ENCODE data around the gene SERPINH1.

The SERPINH1 gene

DNA sequence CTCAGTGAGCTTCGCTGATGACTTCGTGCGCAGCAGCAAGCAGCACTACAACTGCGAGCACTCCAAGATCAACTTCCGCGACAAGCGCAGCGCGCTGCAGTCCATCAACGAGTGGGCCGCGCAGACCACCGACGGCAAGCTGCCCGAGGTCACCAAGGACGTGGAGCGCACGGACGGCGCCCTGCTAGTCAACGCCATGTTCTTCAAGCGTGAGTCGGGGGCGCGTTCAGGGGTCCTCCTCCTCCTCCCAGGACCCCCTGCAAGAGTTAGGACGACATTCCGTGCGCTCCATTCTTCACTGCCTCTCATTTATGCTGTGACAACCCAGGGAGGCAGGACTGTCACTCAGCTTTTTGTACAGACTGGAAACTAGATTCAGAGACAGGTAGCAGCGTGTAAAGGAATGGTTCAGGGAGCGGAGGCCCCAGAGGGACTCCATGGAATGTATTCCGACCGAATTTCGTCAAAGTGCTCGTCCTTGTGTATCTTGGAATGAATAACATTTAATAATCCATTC lies 4.8 kb downstream of the SERPINH1 start:
- TF ChIP-seq POLR2A (IDR thresholded peaks at IDR 0.05; ENCODE audit: low read depth, low read length), result no peak
- DNase-seq (ENCODE audit: insufficient read length, low spot score), result no peak
- no peak for FAIRE-seq

DNA sequence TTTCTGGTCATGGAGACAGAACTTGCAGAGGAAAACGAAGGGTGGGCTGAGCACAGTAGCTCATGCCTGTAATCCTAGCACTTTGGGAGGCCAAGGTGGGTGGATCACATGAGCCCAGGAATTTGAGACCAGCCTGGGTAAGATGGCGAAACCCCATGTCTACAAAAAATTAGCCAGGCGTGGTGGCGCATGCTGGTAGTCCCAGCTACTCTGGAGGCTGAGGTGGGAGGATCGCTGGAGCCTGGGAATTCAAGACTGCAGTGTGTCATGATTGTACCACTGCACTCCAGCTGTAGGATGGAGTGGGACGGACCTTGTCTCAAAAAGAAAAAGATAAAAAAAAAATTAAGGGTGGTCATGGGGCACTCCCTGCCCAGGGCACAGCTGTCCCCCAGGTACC lies 5.9 kb downstream of the SERPINH1 start:
- DNase-seq (ENCODE audit: insufficient read length, low spot score) (no peak), FAIRE-seq (no peak)
- TF ChIP-seq POLR2A (IDR thresholded peaks at IDR 0.05; ENCODE audit: low read depth, low read length), result no peak

DNA sequence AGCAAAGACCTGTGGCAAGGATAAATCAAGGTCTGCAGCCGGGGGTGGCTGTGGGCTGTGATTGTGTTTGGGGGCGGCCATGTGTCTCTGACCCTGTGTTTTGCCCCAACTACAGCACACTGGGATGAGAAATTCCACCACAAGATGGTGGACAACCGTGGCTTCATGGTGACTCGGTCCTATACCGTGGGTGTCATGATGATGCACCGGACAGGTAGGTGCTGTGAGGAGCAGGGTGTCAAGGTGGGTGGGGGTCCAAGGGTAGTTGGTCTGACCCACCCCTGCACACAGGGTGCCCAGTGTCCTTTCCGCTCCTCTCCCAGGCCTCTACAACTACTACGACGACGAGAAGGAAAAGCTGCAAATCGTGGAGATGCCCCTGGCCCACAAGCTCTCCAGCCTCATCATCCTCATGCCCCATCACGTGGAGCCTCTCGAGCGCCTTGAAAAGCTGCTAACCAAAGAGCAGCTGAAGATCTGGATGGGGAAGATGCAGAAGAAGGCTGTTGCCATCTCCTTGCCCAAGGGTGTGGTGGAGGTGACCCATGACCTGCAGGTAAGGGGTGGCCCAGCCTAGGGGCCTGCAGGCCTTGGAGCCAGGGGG lies 6.7 kb downstream of the SERPINH1 start:
- DNase-seq (ENCODE audit: insufficient read length, low spot score) (no peak), FAIRE-seq (no peak)
- no peak for TF ChIP-seq POLR2A (IDR thresholded peaks at IDR 0.05; ENCODE audit: low read depth, low read length)

DNA sequence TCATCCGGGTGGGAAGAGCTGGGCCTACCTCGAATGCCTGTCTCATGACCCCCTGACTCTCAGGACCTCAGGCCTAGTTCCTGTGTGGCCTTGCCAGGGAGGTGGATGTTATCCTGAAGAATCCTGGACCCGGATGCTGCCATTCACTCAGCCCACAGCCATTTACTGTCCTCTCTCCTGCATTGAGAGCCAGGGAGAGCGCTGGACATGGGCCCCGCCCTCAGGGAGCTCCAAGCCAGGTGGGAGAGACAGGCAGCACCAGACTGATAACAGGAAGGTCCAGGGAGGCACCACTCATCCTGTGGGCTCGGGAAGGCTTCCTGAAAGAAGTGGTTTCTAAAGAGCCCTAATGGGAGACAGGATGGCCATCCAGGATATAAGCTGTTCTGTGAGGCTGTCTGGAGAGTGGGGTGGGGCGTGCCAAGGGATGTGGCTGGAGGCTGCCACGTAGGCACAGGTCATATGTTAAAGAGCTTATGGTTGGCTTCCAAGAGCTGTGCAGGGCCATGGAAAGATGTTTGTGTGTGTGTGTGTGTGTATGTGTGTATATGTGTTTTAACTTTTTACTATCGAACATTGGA lies 8.6 kb downstream of the SERPINH1 start:
- no peak for DNase-seq (ENCODE audit: insufficient read length, low spot score)
- TF ChIP-seq POLR2A (IDR thresholded peaks at IDR 0.05; ENCODE audit: low read depth, low read length), result no peak
- no peak for FAIRE-seq

DNA sequence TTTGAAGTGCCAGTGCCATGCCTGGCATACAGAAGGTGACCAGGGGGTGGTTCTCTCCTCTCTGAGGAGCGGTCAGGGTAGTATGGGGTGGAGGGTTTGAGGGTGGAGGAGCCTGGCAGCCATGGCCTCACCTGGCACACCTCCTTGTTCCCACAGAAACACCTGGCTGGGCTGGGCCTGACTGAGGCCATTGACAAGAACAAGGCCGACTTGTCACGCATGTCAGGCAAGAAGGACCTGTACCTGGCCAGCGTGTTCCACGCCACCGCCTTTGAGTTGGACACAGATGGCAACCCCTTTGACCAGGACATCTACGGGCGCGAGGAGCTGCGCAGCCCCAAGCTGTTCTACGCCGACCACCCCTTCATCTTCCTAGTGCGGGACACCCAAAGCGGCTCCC lies 9.6 kb downstream of the SERPINH1 start:
- TF ChIP-seq POLR2A (IDR thresholded peaks at IDR 0.05; ENCODE audit: low read depth, low read length), result no peak
- FAIRE-seq (no peak), DNase-seq (ENCODE audit: insufficient read length, low spot score) (no peak)

DNA sequence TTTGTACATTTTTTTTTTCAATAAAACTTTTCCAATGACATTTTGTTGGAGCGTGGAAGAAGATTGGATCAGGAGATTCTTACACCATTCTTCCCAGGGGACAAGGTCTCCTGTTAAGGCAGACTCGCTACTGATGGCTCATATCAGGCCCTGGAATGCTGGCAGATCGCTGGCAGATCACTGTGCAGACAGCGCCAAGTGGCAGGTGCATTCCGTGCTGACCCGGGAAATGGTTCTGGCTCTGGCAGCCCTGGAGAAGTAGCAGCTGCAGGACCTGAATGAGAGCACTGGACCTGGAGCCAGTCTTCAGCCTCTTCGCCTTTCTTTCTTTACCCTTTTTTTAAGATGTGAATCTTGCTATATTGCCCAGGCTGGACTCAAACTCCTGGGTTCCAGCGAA lies 10.7 kb downstream of the SERPINH1 start:
- no peak for TF ChIP-seq POLR2A (IDR thresholded peaks at IDR 0.05; ENCODE audit: low read depth, low read length)
- FAIRE-seq (no peak), DNase-seq (ENCODE audit: insufficient read length, low spot score) (no peak)

DNA sequence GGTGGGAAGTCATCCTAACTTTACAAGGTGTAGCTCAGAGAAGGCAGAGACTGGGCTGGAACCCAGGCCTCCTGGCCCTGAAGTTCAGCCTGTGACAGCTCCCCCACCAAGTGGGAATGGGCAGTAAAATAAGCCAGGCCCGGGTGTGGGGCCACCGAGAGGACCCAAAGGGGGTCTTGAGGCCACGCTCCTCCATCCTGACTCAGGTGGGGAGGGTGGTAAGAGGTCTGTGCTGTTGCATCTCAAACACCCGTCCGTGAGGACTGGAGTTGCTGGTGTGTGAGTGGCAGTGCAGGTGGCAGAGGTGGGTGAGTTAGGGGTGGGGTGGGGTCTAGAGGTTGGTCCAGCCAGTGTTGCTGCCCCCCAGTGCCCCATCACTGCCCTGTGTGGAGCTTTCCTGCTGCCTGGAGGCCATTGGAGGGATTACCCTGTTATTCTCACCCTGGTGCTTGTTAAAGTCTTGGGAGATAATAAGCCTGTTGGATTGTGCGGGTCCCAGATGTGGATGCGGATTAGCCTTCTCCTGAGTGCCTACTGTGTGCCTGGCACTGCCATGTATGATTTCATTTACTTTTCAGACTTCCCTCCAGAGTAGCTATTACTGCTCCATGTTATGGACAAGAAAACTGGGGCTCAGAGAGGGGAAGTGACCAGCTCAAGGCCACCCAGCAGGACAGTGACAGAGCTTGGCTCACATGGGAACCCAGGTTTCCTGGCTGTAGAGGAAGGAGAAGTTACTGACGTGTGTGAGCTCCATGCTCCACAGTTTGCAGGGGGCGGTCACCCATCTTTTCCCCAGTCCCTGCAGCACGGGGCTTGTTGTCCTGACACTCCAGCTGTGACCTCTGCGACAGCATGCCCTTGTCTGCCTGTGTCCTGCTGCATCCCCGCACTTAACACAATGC lies 12.9 kb downstream of the SERPINH1 start:
- no peak for TF ChIP-seq POLR2A (IDR thresholded peaks at IDR 0.05; ENCODE audit: low read depth, low read length)
- FAIRE-seq, result no peak

DNA sequence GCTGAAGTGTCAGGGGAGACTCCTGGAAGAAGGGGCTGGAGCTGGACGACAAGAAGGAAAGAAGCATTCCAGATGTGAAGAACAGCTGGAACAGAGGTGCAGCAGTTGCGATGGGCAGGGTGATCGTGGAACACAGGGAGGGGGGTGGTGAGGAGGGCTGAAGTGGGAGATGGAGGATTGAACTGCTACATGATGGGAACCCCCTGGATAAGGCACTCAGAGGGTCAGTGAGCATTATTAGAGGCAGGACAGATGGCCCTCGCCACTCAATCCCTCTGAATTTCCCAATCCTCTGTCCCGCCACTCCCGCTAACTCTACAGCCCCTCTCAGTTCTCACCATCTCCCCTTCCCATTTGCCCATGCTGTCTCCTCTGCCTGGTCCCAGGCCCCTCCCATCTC lies 14.0 kb downstream of the SERPINH1 start:
- FAIRE-seq, result no peak
- TF ChIP-seq POLR2A (IDR thresholded peaks at IDR 0.05; ENCODE audit: low read depth, low read length), result no peak
- DNase-seq (ENCODE audit: insufficient read length, low spot score), result no peak

More for the DNA sequence above, 12.9 kb downstream of the SERPINH1 start:
- no peak for DNase-seq (ENCODE audit: insufficient read length, low spot score)

DNA sequence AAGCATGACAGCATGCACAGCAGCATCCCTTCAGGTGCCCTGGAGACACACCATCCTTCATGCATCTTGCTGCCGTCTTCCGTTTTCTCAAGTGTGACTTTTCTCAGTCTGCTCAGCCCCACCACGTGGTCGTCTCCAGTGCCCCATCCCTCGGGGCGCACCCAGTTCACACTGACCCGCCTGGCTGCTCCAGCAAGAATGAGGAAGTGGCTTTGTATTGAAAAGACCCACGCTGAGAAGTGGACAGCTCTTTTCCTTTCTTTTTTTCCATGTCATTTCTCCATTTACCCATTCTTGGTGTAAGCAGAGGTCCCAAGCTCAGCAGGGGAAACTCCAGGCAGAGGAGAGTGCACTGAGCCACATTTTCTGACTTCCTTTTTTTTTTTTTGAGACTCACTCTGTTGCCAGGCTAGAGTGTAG lies 14.5 kb downstream of the SERPINH1 start:
- FAIRE-seq, result no peak
- no peak for TF ChIP-seq POLR2A (IDR thresholded peaks at IDR 0.05; ENCODE audit: low read depth, low read length)
- DNase-seq (ENCODE audit: insufficient read length, low spot score), result no peak

DNA sequence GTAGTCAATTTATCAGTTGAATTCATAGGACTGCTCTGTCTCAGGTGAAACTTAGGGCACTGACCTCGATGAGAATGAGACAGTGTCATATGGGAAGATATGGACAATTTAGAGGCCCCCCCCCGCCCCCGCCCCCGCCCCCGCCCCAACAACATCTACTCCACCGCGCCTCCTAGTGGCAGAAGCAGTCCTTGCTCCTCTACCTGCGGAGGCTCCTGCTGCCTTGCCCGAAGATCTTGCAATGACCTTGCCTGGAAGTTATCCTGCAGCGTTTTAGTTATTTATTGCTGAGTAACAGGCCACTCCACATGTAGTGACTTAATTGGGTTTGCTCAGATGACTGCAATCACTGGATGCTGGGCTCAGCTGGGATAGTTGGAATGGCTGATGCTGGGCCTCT lies 15.2 kb downstream of the SERPINH1 start:
- FAIRE-seq (no peak), DNase-seq (ENCODE audit: insufficient read length, low spot score) (peak; percentile 54)
- no peak for TF ChIP-seq POLR2A (IDR thresholded peaks at IDR 0.05; ENCODE audit: low read depth, low read length)

DNA sequence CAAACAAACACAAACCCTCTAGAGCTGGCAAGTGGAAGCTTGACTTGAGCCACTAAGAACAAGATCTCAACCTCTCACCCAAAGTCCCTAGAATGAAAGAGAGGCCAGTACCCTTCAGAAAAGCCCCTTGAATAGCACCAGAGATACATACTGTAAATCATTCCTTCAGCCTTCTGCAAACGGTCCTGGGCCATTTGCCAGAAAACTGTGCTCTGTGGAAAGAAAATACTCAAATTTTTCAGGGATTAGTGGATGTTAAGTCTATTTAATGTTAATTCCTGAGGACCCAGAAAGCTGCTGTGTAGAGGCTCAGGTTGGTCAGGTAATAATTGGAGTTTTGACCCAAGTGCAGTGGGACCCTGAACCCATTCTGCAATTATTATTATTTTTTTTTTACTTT lies 16.9 kb downstream of the SERPINH1 start:
- FAIRE-seq (no peak), DNase-seq (ENCODE audit: insufficient read length, low spot score) (no peak)
- TF ChIP-seq POLR2A (IDR thresholded peaks at IDR 0.05; ENCODE audit: low read depth, low read length), result no peak

DNA sequence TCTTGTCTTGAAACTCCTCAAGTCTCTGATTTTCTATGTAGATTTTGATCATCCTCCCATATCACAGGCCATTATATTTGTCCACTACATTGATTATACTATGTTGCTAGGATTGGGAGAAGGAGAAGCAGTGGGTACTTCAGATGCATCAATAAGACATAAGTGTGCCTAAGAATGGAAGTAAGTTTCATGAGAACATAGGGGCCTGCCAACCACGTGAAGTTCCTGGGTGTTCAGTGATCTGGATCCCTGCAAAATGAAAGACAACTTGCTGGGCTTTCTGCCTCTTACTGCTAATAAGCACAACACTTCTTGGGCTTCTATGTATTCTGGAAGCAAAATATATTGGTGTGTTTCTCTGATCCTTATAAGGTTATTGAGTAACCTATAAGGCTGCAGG lies 17.8 kb downstream of the SERPINH1 start:
- no peak for TF ChIP-seq POLR2A (IDR thresholded peaks at IDR 0.05; ENCODE audit: low read depth, low read length)
- no peak for DNase-seq (ENCODE audit: insufficient read length, low spot score)
- no peak for FAIRE-seq

DNA sequence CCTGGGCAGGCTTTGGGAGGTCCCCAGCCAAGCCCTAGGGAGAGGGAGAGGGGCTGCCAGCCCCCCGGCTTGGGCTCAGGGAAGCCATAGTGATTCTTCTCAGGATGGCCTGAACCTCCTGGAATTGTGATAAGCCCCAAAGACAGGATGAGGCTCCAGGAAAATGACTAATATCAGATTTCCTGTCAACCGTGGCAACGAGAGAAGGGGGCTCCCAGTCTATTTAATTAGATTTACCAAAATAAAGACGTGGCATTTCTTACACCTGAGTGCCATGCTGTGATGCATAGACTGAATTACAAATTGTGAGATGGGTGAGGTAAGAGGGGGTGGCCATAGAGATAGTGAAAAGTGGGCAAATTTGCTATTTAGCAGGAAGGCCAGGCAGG lies 20.4 kb downstream of the SERPINH1 start:
- no peak for FAIRE-seq
- no peak for DNase-seq (ENCODE audit: insufficient read length, low spot score)
- no peak for TF ChIP-seq POLR2A (IDR thresholded peaks at IDR 0.05; ENCODE audit: low read depth, low read length)

DNA sequence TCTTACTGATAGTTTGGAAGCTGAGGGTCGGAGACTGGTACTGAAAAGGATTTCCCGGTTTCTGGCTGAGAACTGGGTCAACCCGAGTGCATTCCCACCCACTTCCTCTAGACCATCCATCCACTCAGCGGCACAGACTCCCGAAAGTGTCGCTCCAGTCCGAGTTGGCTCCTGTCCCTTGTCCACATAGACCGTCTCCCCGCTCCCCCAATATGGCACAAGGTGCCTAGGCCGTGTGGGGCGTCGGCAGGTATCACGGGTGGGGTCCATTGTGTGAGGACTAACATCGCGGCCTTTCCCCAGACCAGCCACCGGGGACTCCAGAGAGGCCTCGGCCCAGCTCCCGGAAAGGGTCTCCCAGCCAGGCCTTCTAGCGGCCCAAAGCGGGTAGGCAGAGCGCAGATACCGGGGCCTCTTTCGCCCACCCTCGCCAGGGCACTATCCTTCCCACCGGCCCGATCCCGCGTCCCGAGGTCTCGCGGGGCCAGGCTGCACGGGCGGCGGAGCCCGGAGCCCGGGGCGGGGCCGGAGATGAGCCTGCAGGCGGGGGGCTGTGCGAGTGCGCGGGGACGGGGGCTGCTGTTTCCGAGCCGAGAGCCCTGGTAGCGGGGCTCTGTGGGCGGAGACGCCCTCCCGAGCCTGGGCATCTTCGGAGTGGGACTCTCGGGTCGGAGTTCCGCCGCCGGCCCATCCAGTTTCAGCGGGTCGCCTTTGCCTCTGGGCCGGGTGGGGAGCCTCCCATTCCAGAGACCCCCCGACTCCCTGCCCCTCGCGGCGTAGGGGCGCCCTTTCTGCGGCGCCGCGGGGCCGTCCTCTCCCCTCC lies 21.1 kb downstream of the SERPINH1 start:
- no peak for FAIRE-seq
- peak; percentile 64; the same call in 1 of the 2 replicates for TF ChIP-seq POLR2A (IDR thresholded peaks at IDR 0.05; ENCODE audit: low read depth, low read length)
- peak; percentile 80 for DNase-seq (ENCODE audit: insufficient read length, low spot score)

All from H54 (cell line).